DND-41 (cell line): ENCODE data around the gene OR9A2.

Experiments used
- ATAC-seq: fragments of 200-7000 bp; cut with Tn5 transposase; 3 replicates; pipeline ENCODE4 v1.9.1; 2021; ENCODE audit warnings: low read depth; ENCODE audit not compliant: insufficient read depth
- DNase-seq: peaks from one replicate; pipeline ENCODE4 v3.0.0-alpha.2; 2020
- H2AFZ ChIP-seq: 2 replicates; pipeline ENCODE4 v1.6.0; 2012; ENCODE audit warnings: low read depth, low read length
- H3K27ac ChIP-seq: 2 replicates; pipeline ENCODE4 v1.5.1; 2012; ENCODE audit warnings: low read length, inconsistent platforms
- H3K27me3 ChIP-seq: fragments of 200-600 bp; sonication (generic); 2 replicates; pipeline ENCODE4 v1.6.0; 2012; ENCODE audit warnings: low read length, mild to moderate bottlenecking, inconsistent platforms; ENCODE audit not compliant: insufficient read depth, poor library complexity
- H3K36me3 ChIP-seq: 2 replicates; pipeline ENCODE4 v1.5.1; 2012; ENCODE audit warnings: low read length, inconsistent platforms; ENCODE audit not compliant: insufficient read depth
- H3K4me1 ChIP-seq: 2 replicates; pipeline ENCODE4 v1.5.1; 2012; ENCODE audit warnings: mild to moderate bottlenecking, low read length; ENCODE audit not compliant: insufficient read depth
- H3K4me2 ChIP-seq: 2 replicates; pipeline ENCODE4 v1.6.0; 2012; ENCODE audit warnings: mild to moderate bottlenecking, moderate library complexity, low read length, inconsistent platforms; ENCODE audit not compliant: insufficient read depth
- H3K4me3 ChIP-seq, 2 experiments: fragments of 200-600 bp in 1 of 2; shearing (Covaris generic) in 1 of 2; 2 replicates each; pipeline ENCODE4 v1.5.1; 2012 to 2016; ENCODE audit warnings: inconsistent platforms in 2 of 2, low read length in 2 of 2, mild to moderate bottlenecking in 2 of 2, low read depth in 1 of 2, moderate library complexity in 1 of 2
- H3K79me2 ChIP-seq: 2 replicates; pipeline ENCODE4 v1.6.0; 2012; ENCODE audit warnings: low read length, inconsistent platforms; ENCODE audit not compliant: insufficient read depth
- H3K9ac ChIP-seq: 2 replicates; pipeline ENCODE4 v1.6.0; 2012; ENCODE audit warnings: low read depth, mild to moderate bottlenecking, inconsistent platforms, low read length, moderate library complexity
- H3K9me3 ChIP-seq: 2 replicates; pipeline ENCODE4 v1.5.1; 2012; ENCODE audit warnings: low read length, moderate library complexity, mild to moderate bottlenecking, inconsistent platforms; ENCODE audit not compliant: insufficient read depth, severe bottlenecking
- H4K20me1 ChIP-seq: 2 replicates; pipeline ENCODE4 v1.6.0; 2012; ENCODE audit warnings: low read length; ENCODE audit not compliant: insufficient read depth
- EZH2 ChIP-seq: IDR thresholded peaks from 3 replicates; pipeline ENCODE4 v1.6.1; 2012; ENCODE audit warnings: borderline replicate concordance, low read depth, mild to moderate bottlenecking, moderate library complexity, low read length, inconsistent platforms; ENCODE audit not compliant: severe bottlenecking
- TF ChIP-seq, protein P1 (sequence below): IDR thresholded peaks from 2 replicates; pipeline ENCODE4 v1.5.1; 2012; ENCODE audit warnings: borderline replicate concordance, low read length, moderate library complexity, mild to moderate bottlenecking; ENCODE audit not compliant: poor library complexity, severe bottlenecking; ENCODE audit errors: extremely low read depth

Gene OR9A2

GRCh38 chr7:142997456-142997989 lies 29.4 kb downstream of the OR9A2 start:
- Histone ChIP-seq H2AFZ (no peak overlapping the region), H3K4me1 (peaks cover 4% of the 10 kb centered on the region; the same call in 1 of the 2 replicates), H3K4me2 (no peak overlapping the region), H3K4me3 (no peak overlapping the region), H3K9me3 (peaks cover 5% of the 10 kb centered on the region), H4K20me1 (no peaks in the 10 kb centered on the region), H3K27me3 (no peaks in the 10 kb centered on the region), H3K79me2 (no peaks in the 10 kb centered on the region), H3K36me3 (no peaks in the 10 kb centered on the region), H3K27ac (no peak overlapping the region), H3K9ac (no peak overlapping the region)
- TF ChIP-seq, protein P1, sequence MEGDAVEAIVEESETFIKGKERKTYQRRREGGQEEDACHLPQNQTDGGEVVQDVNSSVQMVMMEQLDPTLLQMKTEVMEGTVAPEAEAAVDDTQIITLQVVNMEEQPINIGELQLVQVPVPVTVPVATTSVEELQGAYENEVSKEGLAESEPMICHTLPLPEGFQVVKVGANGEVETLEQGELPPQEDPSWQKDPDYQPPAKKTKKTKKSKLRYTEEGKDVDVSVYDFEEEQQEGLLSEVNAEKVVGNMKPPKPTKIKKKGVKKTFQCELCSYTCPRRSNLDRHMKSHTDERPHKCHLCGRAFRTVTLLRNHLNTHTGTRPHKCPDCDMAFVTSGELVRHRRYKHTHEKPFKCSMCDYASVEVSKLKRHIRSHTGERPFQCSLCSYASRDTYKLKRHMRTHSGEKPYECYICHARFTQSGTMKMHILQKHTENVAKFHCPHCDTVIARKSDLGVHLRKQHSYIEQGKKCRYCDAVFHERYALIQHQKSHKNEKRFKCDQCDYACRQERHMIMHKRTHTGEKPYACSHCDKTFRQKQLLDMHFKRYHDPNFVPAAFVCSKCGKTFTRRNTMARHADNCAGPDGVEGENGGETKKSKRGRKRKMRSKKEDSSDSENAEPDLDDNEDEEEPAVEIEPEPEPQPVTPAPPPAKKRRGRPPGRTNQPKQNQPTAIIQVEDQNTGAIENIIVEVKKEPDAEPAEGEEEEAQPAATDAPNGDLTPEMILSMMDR = no peak
- TF ChIP-seq EZH2 = no peak
- ATAC-seq (no peak), DNase-seq (no peak)

- Histone ChIP-seq H3K4me2 (no peak overlapping the region), H2AFZ (no peak overlapping the region), H3K79me2 (no peaks in the 10 kb centered on the region), H3K4me3 (no peak overlapping the region), H3K27me3 (no peaks in the 10 kb centered on the region), H3K27ac (no peak overlapping the region), H3K4me1 (no peaks in the 10 kb centered on the region), H3K9ac (no peak overlapping the region), H4K20me1 (no peaks in the 10 kb centered on the region), H3K36me3 (no peaks in the 10 kb centered on the region), H3K9me3 (no peaks in the 10 kb centered on the region)
- DNase-seq = no peak
- no peak for TF ChIP-seq EZH2
- TF ChIP-seq, protein P1 = no peak
- no peak for ATAC-seq
These were observed 34.5 kb downstream of the OR9A2 start for GRCh38 chr7:142992427-142992826.

- no peak for ATAC-seq
- no peaks in the 10 kb centered on the region for H3K4me1 ChIP-seq
- no peaks in the 10 kb centered on the region for H3K36me3 ChIP-seq
These were observed 42.6 kb downstream of the OR9A2 start for GRCh38 chr7:142984297-142984696.

More at GRCh38 chr7:142984297-142984696, 42.6 kb downstream of the OR9A2 start:
- no peak for DNase-seq
- Histone ChIP-seq H3K27me3 (no peaks in the 10 kb centered on the region), H3K79me2 (no peaks in the 10 kb centered on the region), H3K4me2 (no peak overlapping the region), H3K9ac (no peak overlapping the region), H3K4me3 (no peak overlapping the region), H3K27ac (no peak overlapping the region), H2AFZ (no peak overlapping the region), H4K20me1 (no peaks in the 10 kb centered on the region), H3K9me3 (no peaks in the 10 kb centered on the region)
- TF ChIP-seq, protein P1 = no peak
- no peak for TF ChIP-seq EZH2
